HG02840 (cell line): ENCODE data around the gene NDFIP2.
"Not testable (repeated sequence)": the region's sequence is repeated elsewhere in the genome, so short reads cannot be mapped to it uniquely, and the experiment has no call there.

ENCODE experiments used
- ATAC-seq: cut with Tn5 transposase; IDR thresholded peaks from one replicate; pipeline ENCODE4 v1.9.1; 2021; ENCODE audit warnings: mild to moderate bottlenecking, moderate library complexity, moderate number of reproducible peaks; ENCODE audit not compliant: unreplicated experiment, low FRiP score

The NDFIP2 gene

DNA sequence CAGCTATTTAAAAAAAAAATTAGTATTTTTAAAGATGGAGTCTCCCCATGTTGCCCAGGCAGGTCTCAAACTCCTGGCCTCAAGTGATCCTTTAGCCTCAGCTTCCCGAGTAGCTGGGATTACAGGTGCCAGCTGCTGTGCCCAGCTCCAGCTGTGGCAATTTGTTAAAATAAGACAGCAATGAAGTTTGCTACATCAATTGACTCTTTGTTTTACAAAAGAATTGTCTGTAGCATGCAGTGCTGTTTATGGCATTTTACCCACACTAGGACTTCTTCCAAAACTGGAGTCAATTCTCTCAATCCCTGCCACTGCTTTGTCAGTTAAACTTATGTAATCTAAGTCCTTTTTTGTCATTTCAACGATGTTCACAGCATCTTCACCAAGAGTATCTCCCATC, 49.3 kb downstream of the NDFIP2 start:
- ATAC-seq = no peak

DNA sequence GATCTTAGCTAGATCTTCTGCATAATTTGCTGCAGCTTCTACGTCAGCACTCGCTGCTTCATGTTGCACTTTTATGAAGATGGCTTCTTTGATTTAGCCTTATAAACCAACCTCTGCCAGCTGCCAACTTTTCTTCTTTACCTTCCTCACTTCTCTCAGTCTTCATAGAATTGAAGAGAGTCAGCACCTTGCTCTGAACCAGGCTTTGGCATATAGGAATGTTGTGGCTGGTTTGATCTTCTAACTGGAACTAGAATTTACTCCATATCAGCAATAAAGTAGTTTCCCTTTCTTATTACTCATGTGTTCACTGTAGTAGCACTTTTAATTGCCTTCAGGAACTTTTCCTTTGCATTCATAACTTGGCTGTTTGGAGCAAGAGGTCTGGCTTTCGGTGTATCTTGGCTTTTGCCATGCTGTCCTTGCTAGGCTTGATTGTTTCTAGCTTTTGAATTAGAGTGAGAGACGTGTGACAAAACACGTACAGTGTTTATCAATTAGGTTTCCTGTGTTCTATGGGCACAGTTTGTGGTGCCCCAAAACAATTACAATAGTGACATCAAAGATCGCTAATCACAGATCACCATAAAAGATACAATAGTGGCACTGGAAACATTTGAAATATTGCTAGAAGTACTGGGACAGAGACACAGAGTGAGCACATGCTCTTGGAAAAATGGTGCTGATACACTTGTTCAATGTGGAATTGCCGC, 50.7 kb downstream of the NDFIP2 start:
- no peak for ATAC-seq

DNA sequence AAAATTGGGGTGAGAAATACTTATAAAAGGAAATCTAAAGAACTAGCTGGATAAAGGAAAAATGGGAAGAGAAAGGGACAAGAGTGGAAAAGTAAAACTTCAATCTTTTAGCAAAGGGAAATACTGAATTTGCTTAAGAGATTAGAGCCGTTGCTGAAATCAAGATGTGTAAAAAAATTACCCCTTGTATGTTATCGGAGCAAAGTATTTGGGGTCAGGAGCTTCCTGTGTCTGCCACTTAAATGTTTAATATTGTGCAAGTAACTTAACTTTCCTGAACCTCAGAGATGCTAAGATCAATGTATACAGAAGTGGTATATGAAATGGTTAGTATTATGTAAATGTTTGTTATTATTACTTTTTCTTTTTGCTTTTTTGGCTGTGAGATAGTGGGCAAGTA, 51.6 kb downstream of the NDFIP2 start:
- ATAC-seq = no peak

DNA sequence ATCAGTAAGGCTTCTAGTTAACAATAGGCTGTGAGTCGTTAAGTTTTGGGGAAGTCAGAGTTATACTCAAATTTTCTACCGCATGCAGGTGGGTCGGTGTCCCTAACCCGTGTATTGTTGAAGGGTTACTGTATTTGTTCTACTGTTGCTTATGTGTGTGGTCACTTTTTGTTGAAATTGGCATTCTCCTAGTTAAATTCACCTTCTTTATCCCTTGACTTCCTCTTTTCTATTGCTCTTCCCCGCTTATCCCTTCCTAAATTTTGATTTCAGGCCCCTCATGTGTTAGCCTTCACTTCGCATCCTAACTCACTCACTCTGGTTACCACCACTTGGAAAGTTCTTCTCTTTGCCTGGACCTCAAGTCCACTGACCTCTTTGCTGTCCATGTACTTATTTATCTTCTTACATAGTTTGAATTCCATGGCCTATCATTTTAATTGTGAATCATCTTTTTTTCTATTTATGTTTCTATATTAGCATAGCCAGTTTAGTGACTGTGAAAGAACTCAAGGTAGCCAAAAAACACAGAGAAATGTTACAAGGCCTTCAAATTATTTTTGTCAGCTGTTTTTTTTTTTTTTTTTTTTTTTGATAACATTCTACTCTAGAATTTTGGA, 52.9 kb downstream of the NDFIP2 start:
- ATAC-seq = no peak

DNA sequence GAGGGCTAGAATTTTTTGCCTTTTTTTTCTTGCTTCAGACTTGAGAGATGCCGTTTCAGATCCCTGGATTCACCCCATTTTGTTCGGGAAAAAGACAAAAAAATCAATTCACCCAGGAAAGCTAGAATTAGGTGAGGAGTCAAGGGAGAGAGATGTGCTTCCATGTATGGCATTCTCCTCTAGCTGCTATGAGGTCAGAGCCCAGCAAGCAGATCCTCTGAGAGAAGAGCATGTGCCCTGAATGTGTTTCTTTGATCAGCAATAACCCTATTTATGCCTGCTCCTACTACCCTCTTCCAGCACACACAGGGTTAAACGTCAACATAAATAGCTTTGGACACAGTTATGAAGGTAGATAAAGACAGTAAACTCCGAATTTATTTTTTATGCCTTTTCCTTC, 53.6 kb downstream of the NDFIP2 start:
- no peak for ATAC-seq

DNA sequence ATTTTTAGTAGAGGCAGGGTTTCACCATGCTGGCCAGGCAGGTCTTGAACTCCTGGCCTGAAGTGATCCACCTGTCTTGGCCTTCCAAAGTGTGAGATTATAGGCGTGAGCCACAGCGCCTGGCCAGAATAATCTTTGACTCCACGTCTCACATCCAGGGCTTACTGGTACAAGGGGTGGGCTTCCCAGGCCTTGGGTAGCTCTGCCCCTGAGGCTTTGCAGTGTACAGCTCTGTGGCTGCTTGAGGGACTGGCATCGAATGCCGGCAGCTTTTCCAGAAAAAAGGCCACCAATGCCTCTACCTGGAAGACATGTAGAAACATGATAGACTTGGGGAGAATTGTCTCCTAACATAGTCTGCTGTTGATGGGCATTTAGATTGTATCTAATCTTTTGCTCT, 57.8 kb downstream of the NDFIP2 start:
- ATAC-seq = no peak

DNA sequence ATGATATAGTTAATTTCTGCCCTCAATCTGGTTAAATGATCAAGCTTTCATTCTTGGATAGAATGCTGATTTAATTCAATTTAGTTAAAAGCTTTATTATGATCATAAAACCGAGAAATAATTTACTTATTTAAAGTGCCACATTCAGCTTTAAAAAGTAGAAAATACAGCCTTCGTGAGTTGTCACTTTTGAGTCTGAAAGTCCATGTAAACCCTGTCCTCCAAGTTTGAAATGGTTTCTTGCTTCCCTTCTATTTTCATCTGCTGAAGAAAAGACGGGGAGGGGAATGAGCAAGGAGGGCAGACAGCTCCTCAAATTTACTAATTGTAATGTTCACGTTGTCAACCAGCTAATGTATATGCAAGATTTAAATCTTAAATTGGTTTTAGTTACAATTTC, 59.5 kb downstream of the NDFIP2 start:
- ATAC-seq = no peak

DNA sequence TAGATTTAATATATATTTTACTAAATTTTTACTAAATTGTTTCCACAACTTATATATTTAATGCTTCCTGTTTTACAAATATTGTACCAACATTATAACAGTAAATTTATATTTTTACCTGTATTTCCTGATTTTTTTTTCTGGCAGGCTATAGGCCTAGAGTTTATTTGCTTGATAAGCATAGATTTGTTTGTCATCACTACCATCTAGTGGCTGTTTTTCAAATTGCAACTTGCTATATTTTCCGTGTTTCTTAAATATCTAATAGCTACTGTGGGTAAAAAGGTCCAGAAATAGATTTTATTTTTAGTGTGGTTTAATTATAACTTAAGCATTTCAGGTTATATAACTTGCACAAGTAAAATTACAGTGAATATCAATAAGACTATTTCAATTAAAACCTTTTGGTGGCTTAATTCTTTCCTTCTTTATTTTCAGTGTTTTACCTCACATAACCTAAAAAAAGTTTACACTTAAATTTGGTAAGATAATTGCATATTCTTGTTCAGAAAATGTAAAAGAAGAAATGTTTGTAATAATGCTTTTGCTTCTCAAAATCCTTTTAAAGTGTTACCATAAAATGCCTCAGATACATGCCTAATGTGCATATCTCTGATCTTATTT, 60.6 kb downstream of the NDFIP2 start:
- ATAC-seq = peak; percentile 52

DNA sequence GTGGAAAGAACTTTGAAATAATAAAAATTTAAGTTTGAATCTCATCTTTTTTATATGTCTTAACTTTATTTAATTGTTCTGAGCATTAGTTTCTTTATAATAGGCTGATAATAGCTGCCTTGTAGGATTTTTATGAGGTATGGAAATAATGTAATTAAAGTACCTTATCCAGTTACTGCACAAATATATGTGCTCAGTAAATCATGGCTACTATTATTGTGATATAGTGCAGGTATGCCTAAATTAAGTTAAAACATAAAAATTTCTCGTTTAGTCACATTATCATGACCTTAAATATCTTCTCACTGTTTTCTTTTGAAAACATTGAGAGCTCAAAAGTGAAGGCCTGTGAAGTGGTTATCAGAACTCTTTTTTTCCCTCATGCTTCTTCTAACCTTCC, 62.9 kb downstream of the NDFIP2 start:
- ATAC-seq = no peak

DNA sequence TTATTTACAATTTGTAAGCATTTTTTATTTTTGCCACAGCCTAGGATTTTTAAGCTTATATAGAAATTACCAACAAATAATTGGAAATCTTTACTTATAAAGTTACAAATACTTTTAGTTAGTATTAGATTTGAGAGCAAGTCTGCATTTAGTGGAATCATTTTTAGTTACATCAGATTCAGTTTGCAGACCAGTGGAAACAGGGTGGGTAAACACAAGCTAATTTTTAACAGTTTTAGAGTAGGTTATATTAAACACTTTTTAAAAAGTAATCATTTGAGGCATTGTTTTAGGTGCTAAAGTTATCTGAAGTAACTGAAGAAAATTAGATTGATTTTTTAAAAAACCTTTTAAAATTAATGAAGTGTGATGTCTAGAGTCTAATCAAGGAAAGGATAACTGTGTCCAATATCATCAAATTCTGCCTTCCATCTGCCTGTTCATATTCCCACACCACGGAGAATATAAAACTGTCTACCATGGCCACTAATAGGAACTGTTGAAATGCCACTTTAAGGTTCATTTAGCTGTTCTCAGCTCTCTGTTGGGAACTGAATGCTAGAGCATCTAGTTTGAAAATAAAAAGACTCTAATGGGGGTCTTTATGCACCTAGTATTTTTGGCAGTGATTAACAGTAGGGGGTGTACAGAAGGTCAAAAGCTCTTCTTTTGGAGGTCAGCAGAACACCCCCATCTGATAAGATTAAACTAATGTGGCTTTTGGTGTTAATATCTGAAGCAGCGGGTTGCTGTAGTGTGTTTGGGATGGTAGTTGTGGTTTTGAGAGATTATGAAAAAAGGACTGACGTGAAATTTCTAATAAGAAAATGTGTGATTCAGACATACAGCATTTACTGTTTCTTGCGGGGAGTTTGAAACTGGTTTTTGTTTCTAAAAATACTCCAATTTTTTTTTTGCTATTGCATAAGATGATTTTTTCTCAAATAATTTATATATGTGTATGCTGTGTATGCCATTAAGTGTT, 66.5 kb downstream of the NDFIP2 start:
- ATAC-seq = no peak

DNA sequence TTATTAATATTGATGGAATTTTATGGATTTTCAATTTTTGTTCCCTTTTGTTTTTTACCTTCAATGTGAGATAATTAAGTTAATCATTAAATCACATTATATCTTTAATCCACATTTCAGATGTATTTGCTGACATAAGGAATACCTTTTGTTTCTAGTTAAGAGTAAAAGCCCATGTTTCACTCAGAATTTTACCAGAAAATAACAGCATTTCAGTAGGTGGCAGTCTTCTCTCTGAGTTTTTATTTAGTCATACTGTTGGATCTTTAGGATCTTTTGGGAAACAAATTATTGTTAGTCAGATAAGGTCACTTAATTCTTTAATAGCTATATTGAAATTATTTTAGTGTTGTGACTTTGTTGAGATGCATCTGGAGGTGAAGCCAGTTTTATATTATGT, 67.9 kb downstream of the NDFIP2 start:
- ATAC-seq = no peak

DNA sequence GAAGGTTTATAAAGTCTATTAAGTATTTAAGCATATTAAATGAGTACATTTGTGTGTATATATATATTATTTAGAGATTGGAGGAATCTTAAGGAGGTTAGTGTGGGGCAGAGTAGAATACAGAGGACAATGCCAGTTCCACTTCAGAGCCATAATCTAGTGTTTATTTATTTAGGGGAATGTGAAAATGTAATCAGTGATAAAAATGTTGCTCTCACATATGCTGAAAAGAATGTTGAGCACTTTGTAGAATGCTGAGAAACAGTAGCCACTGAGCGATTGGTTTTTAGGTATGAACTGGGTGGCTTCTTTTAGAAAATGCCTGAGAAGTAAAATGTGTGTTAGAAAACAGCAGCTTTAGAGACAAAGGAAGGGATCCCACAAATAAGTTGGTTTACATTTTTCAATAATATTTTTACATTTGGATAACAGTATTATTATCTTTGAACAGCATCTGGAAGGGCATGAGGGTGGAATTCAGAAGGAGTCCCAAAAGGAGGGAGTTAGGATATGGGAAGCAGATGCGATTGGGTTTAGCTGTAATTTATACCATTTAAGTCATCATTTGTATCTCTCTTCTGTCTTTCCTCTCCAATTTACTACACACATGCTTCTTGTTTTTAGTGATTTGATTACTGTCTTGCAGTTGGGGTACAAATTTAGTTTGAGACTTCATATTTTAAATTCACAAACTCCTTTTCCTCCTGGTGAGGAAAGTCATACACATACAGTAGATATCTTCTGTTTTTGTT, 68.6 kb downstream of the NDFIP2 start:
- no peak for ATAC-seq

DNA sequence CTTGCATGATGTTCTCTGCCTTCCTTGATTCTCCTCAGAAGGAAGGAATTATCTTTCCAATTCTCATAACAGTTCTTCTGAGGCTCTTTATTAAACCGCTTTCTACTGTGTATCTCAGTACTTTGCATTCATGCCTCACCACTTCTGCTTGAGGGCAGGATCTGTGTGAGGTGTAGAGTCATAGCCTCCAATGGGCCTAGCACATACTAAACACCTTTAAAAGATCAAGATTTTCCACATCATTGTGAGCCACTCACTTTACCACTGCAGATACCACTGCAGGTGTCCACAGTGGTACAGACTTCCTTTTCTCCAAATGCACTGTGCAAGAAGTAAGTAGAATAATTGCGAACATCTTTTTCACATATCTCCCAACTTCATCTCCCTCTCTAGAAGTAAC, 76.7 kb downstream of the NDFIP2 start:
- ATAC-seq = no peak

DNA sequence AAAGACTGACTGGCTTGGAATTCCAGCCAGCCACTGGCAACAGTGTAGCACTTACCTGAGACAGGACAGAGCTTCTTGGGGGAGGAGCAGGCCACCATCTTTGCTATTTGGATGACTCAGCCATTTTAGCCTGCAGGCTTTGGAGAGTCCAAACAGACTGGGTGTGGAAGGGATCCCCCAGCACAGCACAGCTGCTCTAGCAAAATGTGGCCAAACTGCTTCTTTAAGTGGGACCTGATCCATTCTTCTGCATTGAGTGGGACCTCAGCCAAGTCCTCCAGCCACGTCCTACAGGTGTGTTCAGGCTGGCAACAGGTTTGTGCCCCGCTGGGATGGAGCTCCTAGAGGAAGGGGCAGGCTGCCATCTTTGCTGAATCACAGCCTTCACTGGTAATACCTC, 80.0 kb downstream of the NDFIP2 start:
- ATAC-seq = no peak

DNA sequence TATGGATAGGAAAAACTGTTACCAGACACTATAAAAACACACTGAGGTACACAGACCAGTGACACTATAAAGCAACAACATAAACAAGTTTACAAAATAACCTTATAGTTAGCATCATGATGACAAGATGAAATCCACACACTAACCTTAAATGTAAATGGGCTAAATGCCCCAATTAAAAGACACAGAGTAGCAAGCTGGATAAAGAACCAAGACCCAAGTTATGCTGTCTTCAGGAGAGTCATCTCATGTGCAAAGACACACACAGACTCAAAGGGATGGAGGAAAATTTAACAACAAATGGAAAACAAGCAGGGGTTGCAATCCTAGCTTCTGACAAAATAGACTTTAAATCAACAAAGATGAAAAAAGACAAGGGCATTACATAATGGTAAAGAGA, 81.6 kb downstream of the NDFIP2 start:
- ATAC-seq = no peak

DNA sequence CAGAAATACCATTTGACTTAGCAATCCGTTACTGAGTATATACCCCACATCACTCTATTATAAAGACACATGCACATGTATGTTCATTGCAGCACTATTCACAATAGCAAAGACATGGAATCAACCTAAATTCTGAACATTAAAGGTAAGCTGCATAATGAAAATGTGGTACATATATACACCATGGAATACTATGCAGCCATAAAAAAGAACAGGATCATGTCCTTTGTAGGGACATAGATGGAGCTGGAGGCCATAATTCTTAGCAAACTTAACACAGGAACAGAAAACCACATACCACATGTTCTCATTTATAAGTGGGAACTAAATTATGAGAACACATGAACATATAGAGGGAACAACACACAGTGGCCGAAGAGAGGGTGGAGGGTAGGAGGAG, 85.2 kb downstream of the NDFIP2 start:
- no peak for ATAC-seq

DNA sequence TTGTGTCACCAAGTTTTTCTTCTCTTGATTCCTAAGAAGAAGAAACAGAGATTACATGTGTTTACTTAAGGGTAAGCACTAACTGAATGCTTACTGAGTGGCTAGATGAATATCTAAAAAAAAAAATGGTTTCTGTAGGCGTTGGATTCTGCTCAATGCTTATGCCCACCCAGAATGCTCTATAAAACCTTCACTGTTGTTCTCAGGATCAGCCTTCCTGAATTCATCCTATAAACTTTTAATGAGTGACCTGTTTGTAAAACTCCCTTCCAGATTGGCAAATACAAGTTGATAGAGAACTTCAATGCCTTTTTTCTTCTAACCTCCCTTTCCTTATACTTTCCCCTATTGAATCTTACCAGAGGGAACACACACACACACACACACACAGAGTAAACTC, 90.2 kb downstream of the NDFIP2 start:
- ATAC-seq = no peak

DNA sequence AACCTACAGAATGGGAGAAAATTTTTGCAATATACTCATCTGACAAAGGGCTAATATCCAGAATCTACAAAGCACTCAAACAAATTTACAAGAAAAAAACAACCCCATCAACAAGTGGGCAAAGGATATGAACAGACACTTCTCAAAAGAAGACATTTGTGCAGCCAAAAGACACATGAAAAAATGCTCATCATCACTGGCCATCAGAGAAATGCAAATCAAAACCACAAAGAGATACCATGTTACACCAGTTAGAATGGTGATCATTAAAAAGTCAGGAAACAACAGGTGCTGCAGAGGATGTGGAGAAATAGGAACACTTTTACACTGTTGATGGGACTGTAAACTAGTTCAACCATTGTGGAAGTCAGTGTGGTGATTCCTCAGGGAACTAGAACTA, 92.9 kb downstream of the NDFIP2 start:
- not testable (repeated sequence) for ATAC-seq

DNA sequence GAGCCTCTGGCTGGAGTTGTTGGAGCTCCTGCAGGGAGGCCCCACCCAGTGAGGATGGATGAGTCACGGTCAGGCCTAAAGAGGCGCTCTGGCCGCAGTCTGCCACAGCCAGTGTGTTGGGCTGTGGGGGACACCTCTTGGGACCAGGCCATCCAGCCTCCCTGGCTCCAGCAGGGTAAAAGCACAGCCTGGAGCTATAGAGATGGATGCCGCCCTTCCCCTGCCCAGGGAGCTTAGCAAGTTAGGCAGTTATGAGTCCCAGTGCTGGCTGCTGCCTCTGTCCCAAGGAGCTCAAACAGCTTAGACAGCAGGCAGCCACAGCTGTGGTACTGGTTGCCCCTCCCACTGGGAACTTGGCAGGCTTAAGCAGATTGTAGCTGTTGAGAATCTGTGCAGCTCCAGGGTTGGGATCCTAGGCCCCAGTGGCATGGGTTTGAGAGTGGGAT, 100.9 kb downstream of the NDFIP2 start:
- ATAC-seq = no peak

DNA sequence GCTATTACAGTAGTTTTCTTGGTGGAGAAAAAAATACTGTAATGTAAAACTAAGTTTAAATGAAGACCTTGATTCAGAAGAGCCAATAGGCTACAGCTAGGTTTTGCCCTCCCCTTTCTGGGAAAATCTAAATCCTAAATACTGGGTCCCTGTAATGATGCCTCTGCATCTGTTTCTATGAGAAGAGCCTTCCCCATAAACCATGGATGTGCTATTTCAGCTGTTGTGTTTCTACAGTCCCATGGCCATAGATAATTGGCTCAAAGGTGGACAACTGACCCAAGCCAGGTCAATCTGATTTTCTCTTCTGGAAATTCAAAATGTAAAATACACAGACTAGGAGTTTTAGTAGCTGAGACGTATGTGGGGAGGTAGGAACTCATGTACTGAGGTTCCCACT, 101.9 kb downstream of the NDFIP2 start:
- no peak for ATAC-seq
